GM19238 (cell line): ENCODE results near the gene SDF2.
A peak's percentile ranks its signal among the peaks of the same experiment; 100 is the strongest.
"Not testable (repeated sequence)": the region's sequence is repeated elsewhere in the genome, so short reads cannot be mapped to it uniquely, and the experiment has no call there.

Experiments
- DNase-seq: peaks from one replicate; pipeline ENCODE4 v3.0.0; 2011; ENCODE audit warnings: low spot score; ENCODE audit not compliant: insufficient read length

The SDF2 gene

DNA sequence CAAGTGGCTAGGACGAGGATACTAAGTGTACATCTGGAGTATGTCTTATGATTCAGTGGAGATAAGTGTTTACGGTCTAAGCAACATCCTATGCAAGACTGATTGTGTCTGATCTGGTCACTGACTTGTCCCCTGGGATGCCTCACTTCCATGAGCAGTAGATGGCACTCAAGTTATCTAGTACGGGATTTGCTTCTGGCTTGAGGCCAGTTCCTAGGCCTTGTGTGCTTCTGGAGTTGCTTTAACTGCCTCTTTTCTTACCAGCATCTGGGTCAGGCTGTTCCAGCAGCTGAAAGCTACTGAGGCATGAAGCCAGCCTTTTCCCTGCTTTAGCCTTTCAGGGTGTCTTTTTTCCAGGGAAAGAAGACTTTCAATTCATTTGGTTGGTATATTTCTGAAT lies 23.3 kb upstream of the SDF2 start:
- no peak for DNase-seq

- DNase-seq = no peak
Measured at GRCh38 chr17:28682655-28683054, 20.9 kb upstream of the SDF2 start.

GRCh38 chr17:28675980-28676379 lies 14.3 kb upstream of the SDF2 start:
- no peak for DNase-seq

- DNase-seq = no peak
Measured at GRCh38 chr17:28675490-28675889, 13.8 kb upstream of the SDF2 start.

GRCh38 chr17:28669918-28670317 lies 8.2 kb upstream of the SDF2 start:
- DNase-seq = no peak

- no peak for DNase-seq
Measured at GRCh38 chr17:28667870-28668269, 6.2 kb upstream of the SDF2 start.

DNA sequence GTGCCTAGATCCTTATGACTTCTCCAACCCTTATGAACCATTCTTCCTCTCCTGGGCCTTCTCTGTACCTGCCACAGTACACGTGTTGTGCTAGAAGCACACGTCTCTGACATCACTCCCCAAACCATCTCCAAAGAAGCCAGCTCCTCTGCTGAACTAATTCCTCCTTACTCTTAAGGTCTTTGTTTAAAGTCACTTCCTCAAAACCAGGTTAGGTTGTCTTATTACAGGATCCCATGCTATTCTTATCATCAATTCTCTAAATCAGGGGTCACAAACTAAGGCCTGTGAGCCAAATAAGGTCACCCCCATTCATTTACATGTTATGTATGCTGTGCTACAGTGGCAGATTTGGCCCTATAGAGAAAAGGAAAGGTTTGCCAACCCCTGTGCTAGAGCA lies 4.3 kb upstream of the SDF2 start:
- DNase-seq = no peak

DNA sequence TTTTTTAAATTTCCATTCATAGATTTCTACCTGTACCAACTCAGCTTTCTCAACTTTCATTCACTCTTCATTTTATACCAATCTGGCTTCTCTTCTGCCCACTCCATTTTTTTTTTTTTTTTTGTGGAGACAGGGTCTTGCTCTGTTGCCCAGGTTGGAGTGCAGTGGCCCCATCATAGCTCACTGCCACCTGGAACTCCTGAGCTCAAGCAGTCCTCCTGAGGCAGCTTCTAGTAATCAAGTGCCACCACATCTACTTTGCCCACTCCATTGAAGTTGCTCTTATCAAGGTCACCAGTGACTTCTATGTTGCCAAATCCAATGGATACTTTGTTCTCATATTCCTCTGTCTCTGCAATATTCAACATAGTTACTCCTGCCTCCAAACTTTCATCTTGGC lies 2.0 kb upstream of the SDF2 start:
- DNase-seq = no peak

- no peak for DNase-seq
Measured at GRCh38 chr17:28662527-28662829, 772 bp upstream of the SDF2 start.

GRCh38 chr17:28659497-28659881 lies 2.2 kb downstream of the SDF2 start:
- DNase-seq = not testable (repeated sequence)

DNA sequence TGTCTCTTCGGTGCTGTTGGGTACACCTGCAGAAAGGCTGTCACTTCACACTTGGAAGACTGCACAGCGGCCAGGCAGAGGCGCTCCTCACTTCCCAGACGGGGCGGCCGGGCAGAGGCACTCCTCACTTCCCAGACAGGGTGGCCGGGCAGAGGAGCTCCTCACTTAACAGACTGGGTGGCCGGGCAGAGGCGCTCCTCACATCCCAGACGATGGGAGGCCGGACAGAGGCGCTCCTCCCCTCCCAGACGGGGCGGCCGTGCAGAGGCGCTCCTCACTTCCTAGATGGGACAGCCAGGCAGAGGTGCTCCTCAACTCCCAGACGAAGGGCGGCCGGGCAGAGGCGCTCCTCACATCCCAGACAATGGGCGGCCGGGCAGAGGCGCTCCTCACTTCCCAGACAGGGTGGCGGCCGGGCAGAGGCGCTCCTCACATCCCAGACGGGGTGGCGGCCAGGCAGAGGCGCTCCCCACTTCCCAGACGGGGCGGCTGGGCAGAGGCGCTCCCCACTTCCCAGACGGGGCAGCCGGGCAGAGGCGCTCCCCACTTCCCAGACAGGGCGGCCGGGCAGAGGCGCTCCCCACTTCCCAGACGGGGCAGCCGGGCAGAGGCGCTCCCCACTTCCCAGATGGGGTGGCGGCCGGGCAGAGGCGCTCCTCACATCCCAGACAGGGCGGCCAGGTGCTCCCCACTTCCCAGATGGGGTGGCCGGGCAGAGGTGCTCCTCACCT lies 2.8 kb downstream of the SDF2 start:
- DNase-seq = not testable (repeated sequence)

DNA sequence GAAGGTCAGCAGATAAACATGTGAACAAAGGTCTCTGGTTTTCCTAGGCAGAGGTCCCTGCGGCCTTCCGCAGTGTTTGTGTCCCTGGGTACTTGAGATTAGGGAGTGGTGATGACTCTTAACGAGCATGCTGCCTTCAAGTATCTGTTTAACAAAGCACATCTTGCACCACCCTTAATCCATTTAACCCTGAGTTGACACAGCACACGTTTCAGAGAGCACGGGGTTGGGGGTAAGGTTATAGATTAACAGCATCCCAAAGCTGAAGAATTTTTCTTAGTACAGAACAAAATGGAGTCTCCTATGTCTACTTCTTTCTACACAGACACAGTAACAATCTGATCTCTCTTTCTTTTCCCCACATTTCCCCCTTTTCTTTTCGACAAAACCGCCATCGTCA lies 3.4 kb downstream of the SDF2 start:
- DNase-seq = not testable (repeated sequence)

DNA sequence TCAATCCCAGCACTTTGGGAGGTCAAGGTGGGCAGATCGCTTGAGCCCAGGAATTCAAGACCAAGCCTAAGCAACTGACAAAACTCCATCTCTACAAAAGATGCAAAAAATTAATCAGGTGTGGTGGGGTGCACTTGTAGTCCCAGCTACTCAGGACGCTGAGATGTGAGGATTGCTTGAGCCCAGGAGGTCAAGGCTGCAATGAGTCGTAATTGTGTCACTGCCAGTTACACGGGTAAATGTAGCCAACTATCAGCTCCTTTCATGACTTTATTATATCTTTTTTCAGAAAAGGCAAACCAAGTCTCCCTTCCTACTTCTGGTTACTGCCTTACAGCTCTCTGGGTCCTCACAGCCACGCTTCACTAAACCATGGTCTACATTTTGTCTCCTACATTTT lies 4.0 kb downstream of the SDF2 start:
- no peak for DNase-seq

DNA sequence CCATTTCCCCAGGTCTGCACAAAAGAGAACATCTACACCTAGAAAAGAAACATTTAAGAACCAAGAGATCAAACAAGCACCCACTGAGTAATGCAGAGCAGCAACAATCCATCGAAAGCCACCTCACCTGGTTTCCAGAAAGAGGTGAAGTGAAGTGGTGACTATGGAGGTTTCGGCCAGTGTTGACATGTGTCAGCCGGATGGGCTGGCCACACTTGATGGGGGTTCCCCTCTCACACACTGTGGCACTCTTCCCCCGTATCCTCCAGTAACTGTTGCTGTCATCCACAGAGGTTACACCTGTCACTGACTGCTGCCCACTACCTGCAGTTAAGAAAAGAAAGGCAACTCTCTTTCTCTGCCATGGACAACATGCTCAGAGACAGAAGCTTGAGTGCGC lies 6.5 kb downstream of the SDF2 start:
- no peak for DNase-seq

- no peak for DNase-seq
Measured at GRCh38 chr17:28648698-28649097, 13.0 kb downstream of the SDF2 start.

GRCh38 chr17:28646039-28646754 lies 15.5 kb downstream of the SDF2 start:
- no peak for DNase-seq

- no peak for DNase-seq
Measured at GRCh38 chr17:28645576-28645939, 16.1 kb downstream of the SDF2 start.

DNA sequence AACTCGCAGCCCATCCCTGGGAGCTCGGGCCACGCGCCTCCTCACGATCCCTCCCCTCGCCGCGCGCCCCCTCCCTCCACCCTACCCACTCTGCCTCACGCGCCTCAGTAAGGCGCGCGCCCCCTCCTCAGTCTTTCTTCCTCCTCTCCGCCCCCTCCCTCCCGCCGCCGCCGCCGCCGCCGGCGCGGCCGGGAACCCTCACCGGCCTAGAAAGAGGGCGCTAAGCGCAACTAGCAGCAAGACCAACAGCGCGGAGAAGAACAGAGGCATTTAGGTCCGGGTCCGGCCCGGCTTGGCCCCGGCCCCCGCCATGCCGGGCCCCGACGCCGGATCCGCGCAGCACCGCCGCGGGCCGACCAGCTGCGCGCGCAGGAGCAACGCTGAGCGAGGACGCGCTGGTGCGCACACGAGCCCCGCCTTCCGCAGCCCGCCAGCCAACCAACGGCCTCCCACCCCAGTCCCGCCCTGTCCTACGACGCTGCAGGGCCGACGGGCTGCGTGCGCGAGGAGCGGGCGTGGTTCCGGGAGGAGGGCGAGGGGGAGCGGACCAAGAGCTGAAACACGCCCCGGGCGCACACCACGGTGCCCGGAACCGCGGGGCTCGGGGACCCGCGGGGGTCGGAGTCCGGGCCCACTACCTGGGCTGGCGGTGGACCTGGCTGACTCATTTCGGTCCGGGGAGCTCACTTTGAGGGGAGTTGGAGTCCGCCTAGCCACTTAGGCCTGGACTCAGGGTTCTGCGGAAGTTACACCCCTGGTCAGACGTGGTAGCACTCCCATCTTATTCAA lies 16.7 kb downstream of the SDF2 start, which contains the start of gene BLTP2:
TSS of gene BLTP2 (minus strand) at position 372 of the 789 bp plus-strand sequence. CDS start at position 270, 102 bp downstream.
- peak; percentile 96 for DNase-seq

GRCh38 chr17:28643983-28644786 lies 17.5 kb downstream of the SDF2 start:
- peak; percentile 52 for DNase-seq

- DNase-seq = no peak
Measured at GRCh38 chr17:28641579-28641978, 20.1 kb downstream of the SDF2 start.

- DNase-seq = no peak
Measured at GRCh38 chr17:28635506-28635905, 26.2 kb downstream of the SDF2 start.
